Endothelial cell of umbilical vein (primary cell): ENCODE data around the gene AKT2.

Experiments used
- EZH2 ChIP-seq: IDR thresholded peaks from 2 replicates; pipeline ENCODE4 v1.6.1; 2012; ENCODE audit warnings: borderline replicate concordance, low read depth, mild to moderate bottlenecking, moderate library complexity, low read length, inconsistent platforms; ENCODE audit not compliant: severe bottlenecking
- MYC ChIP-seq: IDR thresholded peaks from one replicate; pipeline ENCODE4 v1.6.1; 2011; ENCODE audit warnings: mild to moderate bottlenecking, low read depth, low read length
- POLR2A ChIP-seq: IDR thresholded peaks from 2 replicates; pipeline ENCODE4 v1.6.1; 2012; ENCODE audit warnings: low read depth, mild to moderate bottlenecking, control low read depth, low read length
- POLR2AphosphoS5 ChIP-seq: IDR thresholded peaks from 2 replicates; pipeline ENCODE4 v1.6.1; 2012; ENCODE audit warnings: low read depth, mild to moderate bottlenecking, control low read depth, low read length, moderate library complexity; ENCODE audit not compliant: insufficient read depth
- TF ChIP-seq, protein P1 (sequence below), 2 donors: IDR thresholded peaks; 1 replicate in 1 of 2; 2 replicates in 1 of 2; pipeline ENCODE4 v1.5.1; 2011; ENCODE audit warnings: low read length in 2 of 2, mild to moderate bottlenecking in 2 of 2, moderate library complexity in 2 of 2, control low read depth in 1 of 2, inconsistent platforms in 1 of 2, low read depth in 1 of 2; ENCODE audit not compliant: insufficient read depth in 1 of 2; ENCODE audit errors: extremely low read depth in 1 of 2

DNA sequence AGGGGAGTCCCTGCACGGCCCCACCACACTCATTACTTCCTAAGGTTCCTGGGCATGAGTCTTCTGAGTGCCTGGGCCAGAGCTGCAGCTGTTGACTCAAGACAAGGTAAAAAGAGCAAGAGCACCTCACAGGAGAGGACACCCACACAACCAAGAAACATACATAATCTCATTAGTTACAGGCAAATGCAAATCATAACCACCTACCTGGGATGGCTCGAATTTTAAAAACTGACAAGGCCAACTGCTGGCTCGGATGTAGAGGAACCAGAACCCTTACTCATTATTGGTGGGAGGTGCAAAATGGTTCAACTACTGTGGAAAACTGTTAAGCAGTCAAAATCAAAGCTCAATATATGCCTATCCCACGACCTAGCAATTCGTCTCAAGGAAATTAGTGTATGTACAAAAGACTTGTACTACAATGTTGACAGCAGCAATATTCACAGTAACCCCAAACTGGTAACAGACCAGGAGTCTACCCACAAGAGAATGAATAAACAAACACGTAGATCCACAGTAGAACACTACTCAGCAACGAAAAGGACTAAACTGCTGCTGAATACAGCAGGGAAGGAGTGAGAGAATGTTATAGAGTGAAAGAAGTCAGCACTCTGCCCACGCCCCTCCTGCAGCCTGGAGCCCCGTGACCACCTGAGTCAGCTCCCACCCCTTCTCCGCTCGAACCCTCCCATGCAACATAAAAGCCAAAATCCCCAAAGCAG, 15.8 kb downstream of the AKT2 start:
- TF ChIP-seq, protein P1, sequence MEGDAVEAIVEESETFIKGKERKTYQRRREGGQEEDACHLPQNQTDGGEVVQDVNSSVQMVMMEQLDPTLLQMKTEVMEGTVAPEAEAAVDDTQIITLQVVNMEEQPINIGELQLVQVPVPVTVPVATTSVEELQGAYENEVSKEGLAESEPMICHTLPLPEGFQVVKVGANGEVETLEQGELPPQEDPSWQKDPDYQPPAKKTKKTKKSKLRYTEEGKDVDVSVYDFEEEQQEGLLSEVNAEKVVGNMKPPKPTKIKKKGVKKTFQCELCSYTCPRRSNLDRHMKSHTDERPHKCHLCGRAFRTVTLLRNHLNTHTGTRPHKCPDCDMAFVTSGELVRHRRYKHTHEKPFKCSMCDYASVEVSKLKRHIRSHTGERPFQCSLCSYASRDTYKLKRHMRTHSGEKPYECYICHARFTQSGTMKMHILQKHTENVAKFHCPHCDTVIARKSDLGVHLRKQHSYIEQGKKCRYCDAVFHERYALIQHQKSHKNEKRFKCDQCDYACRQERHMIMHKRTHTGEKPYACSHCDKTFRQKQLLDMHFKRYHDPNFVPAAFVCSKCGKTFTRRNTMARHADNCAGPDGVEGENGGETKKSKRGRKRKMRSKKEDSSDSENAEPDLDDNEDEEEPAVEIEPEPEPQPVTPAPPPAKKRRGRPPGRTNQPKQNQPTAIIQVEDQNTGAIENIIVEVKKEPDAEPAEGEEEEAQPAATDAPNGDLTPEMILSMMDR (IDR thresholded peaks at IDR 0.05; ENCODE audit: extremely low read depth in 1 of 2, insufficient read depth in 1 of 2, low read depth in 1 of 2, low read length in 2 of 2): no peak
- no peak for TF ChIP-seq POLR2A
- no peak for TF ChIP-seq EZH2
- TF ChIP-seq POLR2AphosphoS5: no peak
- TF ChIP-seq MYC: no peak
